Measurements from ENCODE around the gene ACR.

The ACR gene

GRCh38 chr22:50730013-50730891 lies 7.8 kb upstream of the ACR start:
- 0 out of 2 replicates have a peak, but pooled peaks cover 2% of the 10 kb centered on the region for H3K27me3 ChIP-seq (ENCODE audit: low read depth, low read length)
- H3K79me2 ChIP-seq (ENCODE audit: low read length): no peaks in the 10 kb centered on the region
- no peak overlapping the region for H3K4me2 ChIP-seq (ENCODE audit: low read length)
- peaks cover 9% of the 10 kb centered on the region for H3K4me1 ChIP-seq (ENCODE audit: low read length)
- H3K9ac ChIP-seq (ENCODE audit: low read length): no peak overlapping the region
- H3K9me3 ChIP-seq (ENCODE audit: insufficient read depth, low read length): no peaks in the 10 kb centered on the region
- H3K36me3 ChIP-seq (replicated peaks; ENCODE audit: low read depth, low read length): no peaks in the 10 kb centered on the region
- TF ChIP-seq CTCF (IDR thresholded peaks at IDR 0.05; ENCODE audit: low read depth, low read length): no peak
- no peak for TF ChIP-seq EZH2phosphoT487 (IDR thresholded peaks at IDR 0.05; ENCODE audit: low read depth)
- H3K27ac ChIP-seq (ENCODE audit: low read length): no peak overlapping the region
- no peaks in the 10 kb centered on the region for H4K20me1 ChIP-seq (ENCODE audit: insufficient read depth, low read length)
- H2AFZ ChIP-seq (ENCODE audit: low read depth, low read length): no peak overlapping the region
- H3K4me3 ChIP-seq (ENCODE audit: low read length): no peak overlapping the region

- H3K9me3 ChIP-seq (ENCODE audit: insufficient read depth, low read length): no peaks in the 10 kb centered on the region
- no peak overlapping the region for H2AFZ ChIP-seq (ENCODE audit: low read depth, low read length)
- H3K4me1 ChIP-seq (ENCODE audit: low read length): peaks cover 9% of the 10 kb centered on the region
- no peaks in the 10 kb centered on the region for H3K79me2 ChIP-seq (ENCODE audit: low read length)
- no peaks in the 10 kb centered on the region for H4K20me1 ChIP-seq (ENCODE audit: insufficient read depth, low read length)
- H3K9ac ChIP-seq (ENCODE audit: low read length): no peak overlapping the region
- no peak overlapping the region for H3K27ac ChIP-seq (ENCODE audit: low read length)
- no peak for TF ChIP-seq EZH2phosphoT487 (IDR thresholded peaks at IDR 0.05; ENCODE audit: low read depth)
- no peak for TF ChIP-seq CTCF (IDR thresholded peaks at IDR 0.05; ENCODE audit: low read depth, low read length)
- no peaks in the 10 kb centered on the region for H3K36me3 ChIP-seq (replicated peaks; ENCODE audit: low read depth, low read length)
- H3K4me3 ChIP-seq (ENCODE audit: low read length): no peak overlapping the region
- 0 out of 2 replicates have a peak, but pooled peaks cover 2% of the 10 kb centered on the region for H3K27me3 ChIP-seq (ENCODE audit: low read depth, low read length)
- H3K4me2 ChIP-seq (ENCODE audit: low read length): no peak overlapping the region
Observed at GRCh38 chr22:50730941-50731661, 6.9 kb upstream of the ACR start.

GRCh38 chr22:50731811-50732624 lies 6.0 kb upstream of the ACR start:
- H3K36me3 ChIP-seq (replicated peaks; ENCODE audit: low read depth, low read length): no peaks in the 10 kb centered on the region
- no peak overlapping the region for H3K27ac ChIP-seq (ENCODE audit: low read length)
- H3K79me2 ChIP-seq (ENCODE audit: low read length): no peaks in the 10 kb centered on the region
- H4K20me1 ChIP-seq (ENCODE audit: insufficient read depth, low read length): no peaks in the 10 kb centered on the region
- peak overlapping the region; percentile 65 for H3K4me3 ChIP-seq (ENCODE audit: low read length)
- peak overlapping the region; percentile 100 for H2AFZ ChIP-seq (ENCODE audit: low read depth, low read length)
- TF ChIP-seq EZH2phosphoT487 (IDR thresholded peaks at IDR 0.05; ENCODE audit: low read depth): no peak
- peak; percentile 87 for TF ChIP-seq CTCF (IDR thresholded peaks at IDR 0.05; ENCODE audit: low read depth, low read length)
- peak overlapping the region; percentile 51; the same call in 1 of the 2 replicates for H3K9ac ChIP-seq (ENCODE audit: low read length)
- peaks cover 9% of the 10 kb centered on the region for H3K4me1 ChIP-seq (ENCODE audit: low read length)
- H3K27me3 ChIP-seq (ENCODE audit: low read depth, low read length): peaks cover 10% of the 10 kb centered on the region; the same call in 1 of the 2 replicates
- no peaks in the 10 kb centered on the region for H3K9me3 ChIP-seq (ENCODE audit: insufficient read depth, low read length)
- peak overlapping the region; percentile 89 for H3K4me2 ChIP-seq (ENCODE audit: low read length)

All from OCI-LY3 (cell line).